GM19351 (cell line): ENCODE measurements around the gene CENPC.
"Not testable (repeated sequence)": the region's sequence is repeated elsewhere in the genome, so short reads cannot be mapped to it uniquely, and the experiment has no call there.

Source experiments
- ATAC-seq: cut with Tn5 transposase; IDR thresholded peaks from one replicate; pipeline ENCODE4 v1.9.1; 2021; ENCODE audit warnings: mild to moderate bottlenecking, moderate library complexity; ENCODE audit not compliant: unreplicated experiment

Gene CENPC

DNA sequence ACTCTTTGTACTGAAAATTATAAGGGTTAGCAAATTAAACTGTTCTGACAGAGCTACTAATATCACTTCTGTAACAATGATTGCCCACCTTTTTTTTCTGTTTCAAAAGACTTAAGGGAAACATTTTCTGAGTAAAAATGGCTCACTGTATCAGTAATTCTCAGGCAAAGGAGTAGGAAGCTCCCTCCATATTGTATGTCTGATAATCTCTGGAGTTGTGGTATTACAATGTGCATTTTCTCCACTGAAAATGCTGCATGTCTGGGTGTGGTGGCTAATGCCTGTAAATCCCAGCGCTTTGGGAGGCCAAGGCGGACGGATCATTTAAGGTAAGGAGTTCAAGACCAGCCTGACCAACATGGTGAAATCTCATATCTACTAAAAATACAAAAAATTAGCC, 8.8 kb upstream of the CENPC start:
- ATAC-seq: no peak

DNA sequence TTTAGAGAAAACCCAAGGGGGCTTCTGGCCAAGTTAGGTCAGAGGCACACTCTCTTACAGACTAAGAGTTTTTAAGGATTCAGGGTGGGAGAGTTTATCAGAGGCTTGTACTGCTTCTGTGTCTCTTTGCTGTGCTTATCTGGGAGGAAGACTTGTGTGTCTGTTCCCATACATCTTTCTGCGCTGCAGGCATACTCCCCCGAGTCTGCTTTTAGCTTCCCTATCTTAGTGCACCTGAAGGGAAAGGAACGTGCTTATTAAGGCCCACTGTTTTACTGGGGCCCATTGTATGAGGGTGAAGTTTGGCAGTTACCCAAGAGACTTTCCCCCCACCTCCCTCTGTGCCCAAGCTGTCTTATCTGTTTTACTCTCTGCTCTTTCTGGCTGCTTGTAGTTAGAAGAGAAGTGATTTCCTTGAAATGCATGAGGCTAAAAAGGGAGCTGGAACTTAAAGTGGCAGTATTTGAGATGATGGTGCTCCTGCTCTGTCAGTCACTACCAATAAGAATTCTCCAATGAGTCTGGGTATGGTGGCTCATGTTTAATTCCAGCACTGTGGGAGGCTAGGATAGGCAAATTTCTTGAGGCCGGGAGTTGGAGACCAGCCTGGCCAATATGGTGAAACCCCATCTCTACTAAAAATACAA, 7.0 kb upstream of the CENPC start:
- not testable (repeated sequence) for ATAC-seq

- ATAC-seq: peak; percentile 39
Observed at GRCh38 chr4:67550857-67551256, 5.6 kb upstream of the CENPC start.

- ATAC-seq: peak; percentile 34
Observed at GRCh38 chr4:67550451-67550850, 5.1 kb upstream of the CENPC start.

- peak; percentile 25 for ATAC-seq
Observed at GRCh38 chr4:67549123-67549522, 3.8 kb upstream of the CENPC start.

DNA sequence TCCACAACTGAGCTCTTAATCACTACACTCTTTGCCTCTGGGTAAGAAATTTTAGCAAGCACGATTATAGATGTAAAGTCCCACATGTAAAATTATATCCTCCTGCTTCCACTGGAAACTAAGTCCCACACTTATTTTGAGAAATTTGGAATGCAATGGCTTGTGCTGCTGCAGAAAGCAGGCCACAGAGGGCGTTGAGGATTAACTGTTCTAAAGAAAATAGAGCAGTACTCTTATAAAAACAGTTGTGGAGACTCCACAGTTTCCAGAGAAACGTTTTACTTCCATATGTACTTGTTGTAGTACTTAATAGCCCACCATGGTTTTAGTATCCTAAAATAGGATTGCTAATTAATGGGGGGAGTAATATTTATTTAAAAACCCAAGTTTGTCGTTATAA, 1.7 kb upstream of the CENPC start:
- ATAC-seq: no peak

- no peak for ATAC-seq
Observed at GRCh38 chr4:67546004-67546356, 677 bp upstream of the CENPC start.

DNA sequence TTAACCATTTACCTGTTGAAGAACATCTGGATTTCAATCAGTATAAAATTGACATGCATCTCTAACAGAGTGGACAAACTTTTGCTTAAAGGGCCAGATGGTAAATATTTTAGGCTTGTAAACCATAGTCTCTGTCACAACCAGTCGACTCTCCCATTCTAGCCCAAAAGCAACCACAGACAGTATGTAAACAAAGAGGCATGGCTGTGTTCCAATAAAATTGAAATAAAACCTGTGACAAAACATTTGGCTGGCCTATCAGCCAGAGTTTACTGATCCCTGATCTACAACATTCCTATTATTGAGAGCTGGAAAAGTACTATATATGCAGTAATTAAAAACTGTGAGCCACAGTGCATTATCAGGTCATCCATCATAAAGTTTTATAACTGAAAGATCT, 3.2 kb downstream of the CENPC start:
- no peak for ATAC-seq

DNA sequence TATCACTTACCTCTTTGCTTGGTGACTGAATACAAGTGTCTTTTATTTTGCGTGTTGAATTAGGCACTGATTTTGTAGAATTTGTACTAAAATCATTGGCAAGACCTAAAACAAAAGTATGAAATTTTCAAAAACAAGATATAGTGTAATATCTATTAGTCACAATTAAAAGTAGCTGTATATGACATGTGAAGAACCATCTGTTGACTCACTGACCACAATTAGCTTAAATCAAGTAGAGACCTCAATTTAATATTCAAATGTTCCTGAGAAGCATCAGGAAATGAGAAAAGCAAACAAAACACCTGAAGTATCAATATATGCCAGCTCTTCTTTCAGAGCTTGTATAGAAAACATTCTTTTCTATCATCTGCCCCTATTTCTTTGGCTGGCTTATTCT, 5.5 kb downstream of the CENPC start:
- ATAC-seq: no peak

- no peak for ATAC-seq
Observed at GRCh38 chr4:67535280-67535840, 9.9 kb downstream of the CENPC start.

- no peak for ATAC-seq
Observed at GRCh38 chr4:67533112-67533511, 12.2 kb downstream of the CENPC start.

DNA sequence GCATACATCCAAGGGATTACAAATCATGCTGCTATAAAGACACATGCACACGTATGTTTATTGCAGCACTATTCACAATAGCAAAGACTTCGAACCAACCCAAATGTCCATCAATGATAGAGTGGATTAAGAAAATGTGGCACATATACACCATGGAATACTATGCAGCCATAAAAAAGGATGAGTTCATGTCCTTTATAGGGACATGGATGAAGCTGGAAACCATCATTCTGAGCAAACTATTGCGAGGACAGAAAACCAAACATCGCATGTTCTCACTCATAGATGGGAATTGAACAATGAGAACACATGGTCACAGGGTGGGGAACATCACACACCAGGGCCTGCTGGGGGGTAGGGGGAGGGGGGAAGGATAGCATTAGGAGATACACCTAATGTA, 12.9 kb downstream of the CENPC start:
- ATAC-seq: not testable (repeated sequence)

DNA sequence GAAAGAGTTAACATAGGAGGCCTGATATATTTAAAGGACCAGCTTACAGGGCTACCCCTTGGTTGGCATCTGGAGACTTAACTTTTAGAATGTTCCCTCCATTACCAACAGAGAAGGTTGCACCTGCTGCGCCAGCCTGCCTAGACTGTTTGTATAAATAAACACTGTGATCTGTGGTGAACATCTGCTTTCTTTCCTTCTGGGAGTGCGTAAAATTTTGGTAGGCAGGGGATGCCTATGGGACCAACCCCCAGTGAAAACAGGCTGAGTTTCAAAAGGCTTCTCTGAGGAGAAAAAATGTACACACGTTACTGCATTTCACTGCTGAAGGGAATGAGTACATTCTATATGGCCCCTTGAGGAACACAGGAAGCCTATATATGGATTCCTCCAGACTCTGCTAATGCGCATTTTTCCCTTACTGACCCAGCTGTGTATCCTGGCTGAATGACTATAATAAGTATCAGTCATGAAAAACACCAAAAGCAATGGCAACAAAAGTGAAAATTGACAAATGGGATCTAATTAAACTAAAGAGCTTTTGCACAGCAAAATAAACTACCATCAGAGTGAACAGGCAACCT, 13.8 kb downstream of the CENPC start:
- no peak for ATAC-seq

DNA sequence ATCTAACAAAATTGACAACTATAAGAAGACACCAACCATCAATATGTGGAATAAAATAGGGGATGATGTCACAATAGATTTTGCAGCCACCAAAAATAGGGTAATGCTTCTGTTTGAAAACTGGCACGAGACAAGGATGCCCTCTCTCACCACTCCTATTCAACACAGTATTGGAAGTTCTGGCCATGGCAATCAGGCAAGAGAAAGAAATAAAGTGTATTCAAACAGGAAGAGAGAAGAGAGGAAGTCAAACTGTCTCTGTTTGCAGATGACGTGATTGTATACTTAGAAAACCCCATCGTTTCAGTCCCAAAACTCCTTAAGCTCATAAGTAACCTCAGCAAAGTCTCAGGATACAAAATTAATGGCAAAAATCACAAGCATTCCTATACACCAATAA, 21.2 kb downstream of the CENPC start:
- ATAC-seq: not testable (repeated sequence)

DNA sequence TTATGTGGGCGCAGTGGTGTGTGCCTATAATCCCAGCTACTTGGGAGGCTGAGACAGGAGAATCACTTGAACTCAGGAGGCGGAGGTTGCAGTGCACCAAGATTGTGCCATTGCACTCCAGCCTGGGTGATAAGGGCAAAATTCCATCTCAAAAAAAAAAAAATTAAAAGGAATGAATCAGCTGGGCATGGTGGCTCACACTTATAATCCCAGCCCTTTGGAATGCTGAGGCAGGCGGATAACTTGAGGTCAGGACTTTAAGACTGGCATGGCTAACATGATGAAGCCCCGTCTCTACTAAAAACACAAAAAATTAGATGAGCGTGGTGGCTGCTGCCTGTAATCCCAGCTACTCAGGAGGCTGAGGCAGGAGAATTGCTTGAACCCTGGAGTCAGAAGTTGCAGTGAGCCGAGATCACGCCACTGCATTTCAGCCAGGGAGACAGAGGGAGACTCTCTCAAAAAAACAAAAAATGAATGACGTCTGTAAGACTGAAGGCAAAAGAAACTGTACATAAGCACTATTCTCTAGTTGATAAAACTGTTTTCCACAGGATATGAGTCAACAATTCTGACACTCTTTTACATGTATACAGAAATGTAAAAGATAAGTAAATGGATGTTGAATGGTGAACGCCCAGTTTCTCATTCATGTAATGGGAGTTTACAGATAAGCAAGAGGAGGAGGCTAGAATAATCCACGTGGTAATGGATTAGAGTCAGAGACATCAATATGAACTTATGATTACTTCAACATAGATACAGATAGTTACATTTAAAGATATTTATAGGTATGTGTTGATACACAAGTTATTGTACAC, 22.2 kb downstream of the CENPC start:
- no peak for ATAC-seq

DNA sequence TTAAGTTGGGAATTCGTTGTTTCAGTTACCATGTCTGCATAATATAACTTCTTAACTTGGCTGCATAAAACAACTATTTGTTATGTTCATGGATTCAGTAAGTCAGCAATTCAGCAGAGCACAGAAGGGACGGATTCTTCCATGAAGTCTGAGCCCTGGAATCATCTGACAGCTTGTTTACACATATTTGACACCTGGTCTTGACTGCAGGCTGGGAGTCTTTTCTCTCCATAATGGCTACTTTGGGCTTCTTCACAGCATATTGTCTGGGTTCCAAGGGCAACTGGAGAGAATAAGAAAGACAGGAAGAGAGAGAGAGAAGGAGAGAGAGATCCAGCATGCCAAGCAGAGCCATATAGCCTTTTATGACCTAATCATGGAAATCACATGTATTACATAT, 23.1 kb downstream of the CENPC start:
- ATAC-seq: no peak

- peak; percentile 92 for ATAC-seq
Observed at GRCh38 chr4:67521506-67521905, 23.8 kb downstream of the CENPC start.

GRCh38 chr4:67520141-67520540, 25.2 kb downstream of the CENPC start:
- no peak for ATAC-seq

GRCh38 chr4:67512501-67512900, 32.8 kb downstream of the CENPC start:
- ATAC-seq: no peak

GRCh38 chr4:67500373-67500772, 44.9 kb downstream of the CENPC start:
- no peak for ATAC-seq

GRCh38 chr4:67499799-67500198, 45.5 kb downstream of the CENPC start:
- no peak for ATAC-seq
